Panc1 (cell line): ENCODE results near the gene ATXN7L1.

Experiments used
- POLR2AphosphoS5 ChIP-seq: IDR thresholded peaks from 2 replicates; pipeline ENCODE4 v1.6.1; 2012; ENCODE audit warnings: mild to moderate bottlenecking, low read depth, low read length, moderate library complexity
- SIN3A ChIP-seq: IDR thresholded peaks from 2 replicates; pipeline ENCODE4 v1.6.1; 2012; ENCODE audit warnings: low read depth, mild to moderate bottlenecking, low read length, moderate library complexity, borderline replicate concordance; ENCODE audit not compliant: insufficient read depth
- TCF7L2 ChIP-seq: IDR thresholded peaks from 2 replicates; pipeline ENCODE4 v1.6.1; 2011; ENCODE audit warnings: mild to moderate bottlenecking, low read depth, low read length, inconsistent platforms
- TF ChIP-seq, protein P1 (sequence below): fragments of 450-650 bp; IDR thresholded peaks from 2 replicates; pipeline ENCODE4 v1.5.1; 2017; ENCODE audit warnings: mild to moderate bottlenecking

DNA sequence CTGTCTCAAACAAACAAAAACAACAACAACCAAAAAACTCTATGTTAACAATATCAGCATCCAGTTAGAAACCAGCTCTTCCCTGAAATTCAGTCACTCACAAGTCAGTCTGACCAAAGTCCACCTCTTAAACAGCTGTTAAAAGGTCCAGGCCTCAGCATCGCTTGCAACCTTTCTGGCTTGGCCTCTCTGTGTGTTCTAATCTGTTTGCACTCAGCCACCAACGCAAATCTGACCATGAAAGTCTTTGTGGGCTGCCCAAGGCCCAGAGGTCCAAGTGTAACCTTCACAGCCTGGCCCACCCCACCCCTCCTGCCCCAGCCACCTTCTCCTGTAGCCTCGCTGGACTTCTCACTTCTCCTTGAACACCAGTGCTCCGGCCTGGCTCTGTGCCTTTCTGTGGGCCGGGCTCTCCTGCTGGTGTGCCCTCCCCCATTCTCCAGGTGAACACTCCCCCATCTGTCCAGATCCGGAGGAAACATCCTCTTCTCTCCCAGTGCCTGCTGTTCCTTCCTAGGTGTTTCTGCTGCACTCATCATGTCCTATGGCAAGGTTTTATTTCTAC, 222.9 kb downstream of the ATXN7L1 start:
- TF ChIP-seq, protein P1, sequence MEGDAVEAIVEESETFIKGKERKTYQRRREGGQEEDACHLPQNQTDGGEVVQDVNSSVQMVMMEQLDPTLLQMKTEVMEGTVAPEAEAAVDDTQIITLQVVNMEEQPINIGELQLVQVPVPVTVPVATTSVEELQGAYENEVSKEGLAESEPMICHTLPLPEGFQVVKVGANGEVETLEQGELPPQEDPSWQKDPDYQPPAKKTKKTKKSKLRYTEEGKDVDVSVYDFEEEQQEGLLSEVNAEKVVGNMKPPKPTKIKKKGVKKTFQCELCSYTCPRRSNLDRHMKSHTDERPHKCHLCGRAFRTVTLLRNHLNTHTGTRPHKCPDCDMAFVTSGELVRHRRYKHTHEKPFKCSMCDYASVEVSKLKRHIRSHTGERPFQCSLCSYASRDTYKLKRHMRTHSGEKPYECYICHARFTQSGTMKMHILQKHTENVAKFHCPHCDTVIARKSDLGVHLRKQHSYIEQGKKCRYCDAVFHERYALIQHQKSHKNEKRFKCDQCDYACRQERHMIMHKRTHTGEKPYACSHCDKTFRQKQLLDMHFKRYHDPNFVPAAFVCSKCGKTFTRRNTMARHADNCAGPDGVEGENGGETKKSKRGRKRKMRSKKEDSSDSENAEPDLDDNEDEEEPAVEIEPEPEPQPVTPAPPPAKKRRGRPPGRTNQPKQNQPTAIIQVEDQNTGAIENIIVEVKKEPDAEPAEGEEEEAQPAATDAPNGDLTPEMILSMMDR: no peak
- TF ChIP-seq POLR2AphosphoS5 (no peak), TCF7L2 (no peak), SIN3A (no peak)
